ENCODE results near the gene PLEKHA7. TPM values are rescaled to one million over a fixed set of nuclear protein-coding genes. Genes with fewer than 3 reads are reported as not detected.

The PLEKHA7 gene
- total and polyA plus RNA-seq, 2 of the 4 experiments (the other 2 are of a cell fraction), result 0.12 TPM; not detected in 1

GRCh38 chr11:16881766-16882165 lies 132.4 kb downstream of the PLEKHA7 start:
- ATAC-seq (ENCODE audit: low read depth) (no peak), DNase-seq (no peak)
- ChIA-PET POLR2A (ENCODE audit: unreplicated experiment) (no interaction called here), CTCF (no interaction called here)
- dilution Hi-C loops (cut with HindIII; ENCODE audit: low sequenced_read_pairs, unreplicated experiment) (no loop called here), in situ Hi-C loops (cut with MboI; ENCODE audit: low sequenced_read_pairs) (no loop called here), intact Hi-C loops (cut with micrococcal nuclease) (loop anchor here (5.0 kb wide), 1 partner anchor 94 kb away; no protein-coding TSS in a partner anchor)
- Histone ChIP-seq H2BK120ac (ENCODE audit: low read depth, low read length) (no peak overlapping the region), H4K8ac (ENCODE audit: low read depth in 2 of 2, low read length in 2 of 2) (no peak overlapping the region), H3K18ac (ENCODE audit: low read depth, low read length) (no peak overlapping the region), H3K79me1 (ENCODE audit: low read depth in 1 of 2, low read length in 2 of 2) (no peaks in the 10 kb centered on the region), H2BK5ac (ENCODE audit: low read depth, low read length, poor library complexity, severe bottlenecking) (no peak overlapping the region), H3K56ac (ENCODE audit: extremely low read depth, insufficient read depth, low read length) (no peak overlapping the region), H3K4me3 (ENCODE audit: insufficient read depth, low read depth, low read length) (no peak overlapping the region), H3K9ac (ENCODE audit: low read depth, low read length) (no peak overlapping the region), H2BK20ac (ENCODE audit: low read depth, low read length) (no peak overlapping the region), H3K4me2 (ENCODE audit: low read depth, low read length) (no peak overlapping the region), H4K5ac (ENCODE audit: low read depth, low read length) (no peak overlapping the region), H2BK15ac (ENCODE audit: low read depth, low read length) (no peak overlapping the region), H3K23ac (ENCODE audit: low read depth, low read length) (no peak overlapping the region), H2AK9ac (replicated peaks; ENCODE audit: low read depth, low read length, poor library complexity) (no peak overlapping the region), H4K20me1 (ENCODE audit: insufficient read depth, low read length) (no peaks in the 10 kb centered on the region), H3K9me3 (ENCODE audit: control insufficient read depth, insufficient read depth, low read length) (no peaks in the 10 kb centered on the region), H3K4ac (ENCODE audit: low read depth, low read length) (no peak overlapping the region), H2AFZ (replicated peaks; ENCODE audit: low read length, poor library complexity) (no peak overlapping the region), H4K91ac (ENCODE audit: insufficient read depth, low read depth, low read length) (no peak overlapping the region), H3K27me3 (ENCODE audit: control insufficient read depth, insufficient read depth, low read length) (peaks cover 11% of the 10 kb centered on the region), H3K14ac (replicated peaks; ENCODE audit: low read depth, low read length) (no peak overlapping the region), H3K4me1 (ENCODE audit: control insufficient read depth, insufficient read depth, low read length) (no peaks in the 10 kb centered on the region), H2AK5ac (ENCODE audit: low read depth, low read length) (no peak overlapping the region), H3K9me1 (ENCODE audit: insufficient read depth, low read length) (no peaks in the 10 kb centered on the region), H3K36me3 (ENCODE audit: control insufficient read depth, insufficient read depth, low read length) (no peaks in the 10 kb centered on the region), H3K27ac (ENCODE audit: insufficient read depth, low read length) (no peak overlapping the region)
- 48% methylated on average over 3 of the region's 3 CpGs; no CpG with 5 or more reads in 1 of the 2 experiments for WGBS, 2 experiments (ENCODE audit: extremely low coverage in 2 of 2, insufficient read length in 1 of 2)
- TF ChIP-seq, protein P1, sequence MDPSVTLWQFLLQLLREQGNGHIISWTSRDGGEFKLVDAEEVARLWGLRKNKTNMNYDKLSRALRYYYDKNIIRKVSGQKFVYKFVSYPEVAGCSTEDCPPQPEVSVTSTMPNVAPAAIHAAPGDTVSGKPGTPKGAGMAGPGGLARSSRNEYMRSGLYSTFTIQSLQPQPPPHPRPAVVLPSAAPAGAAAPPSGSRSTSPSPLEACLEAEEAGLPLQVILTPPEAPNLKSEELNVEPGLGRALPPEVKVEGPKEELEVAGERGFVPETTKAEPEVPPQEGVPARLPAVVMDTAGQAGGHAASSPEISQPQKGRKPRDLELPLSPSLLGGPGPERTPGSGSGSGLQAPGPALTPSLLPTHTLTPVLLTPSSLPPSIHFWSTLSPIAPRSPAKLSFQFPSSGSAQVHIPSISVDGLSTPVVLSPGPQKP (IDR thresholded peaks at IDR 0.05; ENCODE audit: borderline replicate concordance, low read depth, low read length), result no peak
- TF ChIP-seq POLR2A (IDR thresholded peaks at IDR 0.05; ENCODE audit: low read depth, low read length), result no peak
- no peak for TF ChIP-seq RAD21 (IDR thresholded peaks at IDR 0.05; ENCODE audit: low read length)
- TF ChIP-seq CHD1 (IDR thresholded peaks at IDR 0.05; ENCODE audit: low read depth, low read length), result no peak
- TF ChIP-seq MAZ (IDR thresholded peaks at IDR 0.05; ENCODE audit: borderline replicate concordance, low read depth, low read length), result no peak
- no peak for TF ChIP-seq CTCF (conservative IDR thresholded peaks at IDR 0.05; ENCODE audit: low read depth, low read length)
- no peak for TF ChIP-seq SMC3 (IDR thresholded peaks at IDR 0.05; ENCODE audit: low read depth, low read length)
- TF ChIP-seq BHLHE40 (IDR thresholded peaks at IDR 0.05; ENCODE audit: low read depth, low read length), result no peak
- no peak for TF ChIP-seq RCOR1 (IDR thresholded peaks at IDR 0.05; ENCODE audit: insufficient replicate concordance, low read length)
- TF ChIP-seq NFE2L2 (IDR thresholded peaks at IDR 0.05; ENCODE audit: low read depth, low read length), result no peak
- no peak for TF ChIP-seq CEBPB (IDR thresholded peaks at IDR 0.05; ENCODE audit: low read depth, low read length)
- TF ChIP-seq USF2 (IDR thresholded peaks at IDR 0.05; ENCODE audit: low read depth, low read length), result no peak
- no peak for TF ChIP-seq MXI1 (IDR thresholded peaks at IDR 0.05; ENCODE audit: borderline replicate concordance, low read depth, low read length)
- TF ChIP-seq FOS (IDR thresholded peaks at IDR 0.05; ENCODE audit: low read depth, low read length), result no peak
- TF ChIP-seq RFX5 (IDR thresholded peaks at IDR 0.05; ENCODE audit: low read depth, low read length), result no peak
- TF ChIP-seq MAFK (IDR thresholded peaks at IDR 0.05; ENCODE audit: low read depth, low read length), result no peak
- no TSS peak for BruUV-seq (replicated peaks)
